ENCODE results near the gene PLA2G4B. TPM values are rescaled to one million over a fixed set of nuclear protein-coding genes. Genes with fewer than 3 reads are reported as not detected.

Gene PLA2G4B
- total and polyA plus RNA-seq, 2 of the 8 experiments (the other 6 are each of a cell fraction or from before 2014, with no cell fraction given): 4.2 to 9.2 TPM

- no peak for TF ChIP-seq ATF2 (IDR thresholded peaks at IDR 0.05; ENCODE audit: low read length)
- no peak for TF ChIP-seq CHD7 (IDR thresholded peaks at IDR 0.05; ENCODE audit: insufficient replicate concordance, low read length)
- no peak for TF ChIP-seq NANOG (IDR thresholded peaks at IDR 0.05; ENCODE audit: insufficient read depth, low read depth, low read length, poor library complexity, severe bottlenecking)
- no peak for TF ChIP-seq BACH1 (IDR thresholded peaks at IDR 0.05; ENCODE audit: low read length)
- no peak for TF ChIP-seq SRF (IDR thresholded peaks at IDR 0.05; ENCODE audit: low read depth, low read length)
- TF ChIP-seq JUN (IDR thresholded peaks at IDR 0.05; ENCODE audit: low read depth, low read length): no peak
- no peak for TF ChIP-seq CBX5 (IDR thresholded peaks at IDR 0.05; ENCODE audit: low read depth, low read length)
- TF ChIP-seq KDM1A (IDR thresholded peaks at IDR 0.05; ENCODE audit: borderline replicate concordance, low read length): peak; percentile 82
- no peak for TF ChIP-seq FOSL1 (IDR thresholded peaks at IDR 0.05; ENCODE audit: insufficient read depth, low read depth, low read length)
Observed at GRCh38 chr15:41895957-41896356, 57.3 kb downstream of the PLA2G4B start (continued).
